OCI-LY1 (cell line): Measurements from ENCODE around the gene ZBTB32.

ENCODE experiments used
- EZH2 ChIP-seq: fragments of 200-600 bp; sonication (generic), shearing (Covaris generic); IDR thresholded peaks from 2 replicates; pipeline ENCODE4 v1.8.0; 2017; ENCODE audit warnings: borderline replicate concordance, mixed run types, mild to moderate bottlenecking, antibody characterized with exemption, low read length, moderate library complexity, mixed read lengths
- TF ChIP-seq, protein P1 (sequence below): fragments of 200-600 bp; sonication (generic), shearing (Covaris generic); IDR thresholded peaks from 2 replicates; pipeline ENCODE4 v1.5.1; 2017; ENCODE audit warnings: mild to moderate bottlenecking, antibody characterized with exemption, low read length, moderate library complexity, mixed read lengths

DNA sequence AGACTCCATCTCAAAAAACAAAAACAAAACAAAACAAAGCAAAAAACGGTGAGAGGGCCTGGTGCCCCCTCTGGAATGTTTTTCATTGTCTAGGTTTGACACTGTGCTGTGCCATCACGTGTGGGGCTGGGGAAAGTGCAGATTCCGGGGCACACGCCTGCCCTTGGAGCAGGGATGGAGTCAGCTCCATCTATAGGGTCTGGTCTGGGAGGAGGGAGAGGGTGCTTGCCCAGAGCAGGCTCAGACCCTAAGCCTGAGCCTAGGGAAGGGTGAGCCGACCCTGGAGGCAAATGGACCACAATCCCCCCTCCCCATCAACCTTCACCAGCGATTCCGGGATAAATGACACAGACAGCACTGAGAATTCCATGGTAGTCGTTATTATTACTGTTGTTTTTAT is 10.9 kb upstream of the ZBTB32 start:
- TF ChIP-seq, protein P1, sequence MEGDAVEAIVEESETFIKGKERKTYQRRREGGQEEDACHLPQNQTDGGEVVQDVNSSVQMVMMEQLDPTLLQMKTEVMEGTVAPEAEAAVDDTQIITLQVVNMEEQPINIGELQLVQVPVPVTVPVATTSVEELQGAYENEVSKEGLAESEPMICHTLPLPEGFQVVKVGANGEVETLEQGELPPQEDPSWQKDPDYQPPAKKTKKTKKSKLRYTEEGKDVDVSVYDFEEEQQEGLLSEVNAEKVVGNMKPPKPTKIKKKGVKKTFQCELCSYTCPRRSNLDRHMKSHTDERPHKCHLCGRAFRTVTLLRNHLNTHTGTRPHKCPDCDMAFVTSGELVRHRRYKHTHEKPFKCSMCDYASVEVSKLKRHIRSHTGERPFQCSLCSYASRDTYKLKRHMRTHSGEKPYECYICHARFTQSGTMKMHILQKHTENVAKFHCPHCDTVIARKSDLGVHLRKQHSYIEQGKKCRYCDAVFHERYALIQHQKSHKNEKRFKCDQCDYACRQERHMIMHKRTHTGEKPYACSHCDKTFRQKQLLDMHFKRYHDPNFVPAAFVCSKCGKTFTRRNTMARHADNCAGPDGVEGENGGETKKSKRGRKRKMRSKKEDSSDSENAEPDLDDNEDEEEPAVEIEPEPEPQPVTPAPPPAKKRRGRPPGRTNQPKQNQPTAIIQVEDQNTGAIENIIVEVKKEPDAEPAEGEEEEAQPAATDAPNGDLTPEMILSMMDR, result no peak
- TF ChIP-seq EZH2, result no peak
